Measurements from ENCODE around the gene NT5DC4.
"Not testable (repeated sequence)": the region's sequence is repeated elsewhere in the genome, so short reads cannot be mapped to it uniquely, and the experiment has no call there.

NT5DC4 gene

DNA sequence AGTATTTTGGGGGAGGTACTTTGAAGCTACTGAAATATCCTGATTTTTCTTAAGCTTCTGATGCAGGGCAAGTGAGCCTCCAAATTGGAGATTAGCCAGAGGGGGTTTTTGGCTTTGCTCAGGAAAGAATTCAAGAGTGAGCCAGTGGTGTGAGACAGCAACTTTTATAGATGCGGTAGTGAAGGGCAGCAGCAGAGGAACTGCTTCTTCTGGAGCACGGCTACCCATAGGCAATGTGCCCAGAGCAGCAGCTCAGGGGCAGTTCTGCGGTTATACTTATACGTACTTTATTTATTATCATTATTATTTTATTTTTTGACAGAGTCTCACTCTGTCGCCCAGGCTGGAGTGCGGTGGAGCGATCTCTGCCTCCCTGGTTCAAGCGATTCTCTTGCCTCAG, 19.8 kb upstream of the NT5DC4 start:
- no peak for DNase-seq

DNA sequence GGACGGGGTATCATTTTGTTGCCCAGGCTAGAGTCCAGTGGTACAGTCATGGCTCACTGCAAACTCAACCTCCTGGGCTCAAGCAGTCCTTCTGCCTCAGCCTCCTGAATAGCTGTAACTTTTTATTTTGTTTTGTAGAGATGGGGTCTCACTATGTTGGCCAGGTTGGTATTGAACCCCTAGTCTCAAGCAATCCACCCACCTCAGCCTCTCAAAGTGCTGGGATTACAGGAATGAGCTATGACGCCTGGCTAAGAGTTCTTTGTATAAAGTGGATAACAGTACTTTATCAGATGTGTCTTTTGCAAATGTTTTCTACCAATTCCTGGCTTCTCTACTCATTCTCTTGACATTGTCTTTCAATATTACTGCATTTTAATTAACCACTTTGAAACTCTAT, 17.1 kb upstream of the NT5DC4 start:
- no peak for DNase-seq

DNA sequence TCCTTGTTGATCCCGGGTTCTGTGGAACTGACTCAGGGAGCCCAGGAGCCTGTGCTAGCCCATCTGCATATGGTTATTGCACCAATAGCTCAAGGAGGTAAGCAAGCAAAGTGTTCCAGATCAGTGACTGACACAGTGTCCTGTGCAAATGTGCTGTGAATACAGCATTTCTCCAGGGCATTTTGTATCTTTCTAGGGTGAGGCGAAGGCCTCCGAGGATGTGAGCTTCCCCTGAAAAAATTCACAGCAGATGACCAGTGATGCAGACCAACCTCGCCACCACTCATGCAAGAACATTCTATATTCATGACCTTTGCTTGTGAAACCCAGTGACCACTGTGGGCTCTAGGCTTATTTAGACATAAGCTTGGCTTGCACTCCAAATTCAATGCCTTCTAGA, 15.2 kb upstream of the NT5DC4 start:
- no peak for DNase-seq

DNA sequence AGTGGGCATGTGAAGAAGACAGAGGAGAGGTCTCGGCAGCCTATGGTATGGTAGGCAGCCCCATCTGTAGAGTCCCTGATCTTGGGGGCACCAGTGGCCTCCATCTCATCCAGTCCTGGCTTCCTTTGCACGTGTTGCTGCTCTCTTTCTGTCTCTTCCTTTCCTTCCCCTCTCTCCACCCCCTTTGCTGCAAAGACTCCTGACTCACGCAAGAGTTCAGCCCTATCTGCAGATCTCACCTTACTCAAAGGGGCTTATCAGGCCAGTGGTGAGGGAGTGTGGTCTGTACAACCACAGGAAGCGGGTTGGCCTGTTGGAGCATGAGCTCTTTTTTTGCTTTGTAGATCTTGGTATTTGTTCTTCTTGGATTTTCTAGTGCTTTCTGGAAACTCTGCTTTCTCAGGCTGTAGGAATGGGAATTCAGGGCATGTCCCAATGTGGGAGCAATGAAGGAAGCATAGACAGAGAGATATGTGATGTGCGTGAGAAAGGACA, 14.6 kb upstream of the NT5DC4 start:
- no peak for DNase-seq

DNA sequence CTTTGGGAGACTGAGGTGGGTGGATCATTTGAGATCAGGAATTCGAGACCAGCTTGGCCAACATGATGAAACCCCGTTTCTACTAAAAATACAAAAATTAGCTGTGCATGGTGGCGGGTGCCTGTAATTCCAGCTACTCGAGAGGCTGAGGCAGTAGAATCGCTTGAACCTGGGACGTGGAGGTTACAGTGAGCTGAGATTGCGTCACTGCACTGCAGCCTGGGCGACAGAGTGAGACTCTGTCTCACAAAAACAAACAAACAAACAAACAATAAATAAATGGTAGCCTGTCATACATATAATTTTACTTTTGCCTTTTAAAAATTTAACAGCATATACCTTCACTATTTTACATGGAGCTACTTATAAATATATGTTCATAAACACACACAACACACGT, 13.9 kb upstream of the NT5DC4 start:
- DNase-seq = not testable (repeated sequence)

DNA sequence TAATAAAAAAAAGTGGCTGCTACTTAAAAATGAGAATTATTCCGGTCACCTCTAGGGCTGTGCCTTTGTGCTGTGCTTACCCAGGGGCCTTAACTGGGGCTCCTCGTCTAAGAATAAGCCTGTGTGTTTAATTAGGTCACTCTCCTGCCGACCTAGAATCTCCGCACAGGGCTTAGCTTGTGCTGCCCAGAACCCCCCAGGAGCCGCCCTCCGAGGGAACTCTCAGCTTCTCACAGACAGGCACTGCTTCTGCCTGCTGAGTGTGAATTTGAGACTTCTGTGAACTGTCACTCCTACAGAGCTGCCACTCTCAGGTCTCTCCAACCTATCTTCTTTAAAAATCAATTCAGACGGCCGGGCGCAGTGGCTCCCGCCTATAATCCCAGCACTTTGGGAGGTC, 11.9 kb upstream of the NT5DC4 start:
- DNase-seq = no peak

DNA sequence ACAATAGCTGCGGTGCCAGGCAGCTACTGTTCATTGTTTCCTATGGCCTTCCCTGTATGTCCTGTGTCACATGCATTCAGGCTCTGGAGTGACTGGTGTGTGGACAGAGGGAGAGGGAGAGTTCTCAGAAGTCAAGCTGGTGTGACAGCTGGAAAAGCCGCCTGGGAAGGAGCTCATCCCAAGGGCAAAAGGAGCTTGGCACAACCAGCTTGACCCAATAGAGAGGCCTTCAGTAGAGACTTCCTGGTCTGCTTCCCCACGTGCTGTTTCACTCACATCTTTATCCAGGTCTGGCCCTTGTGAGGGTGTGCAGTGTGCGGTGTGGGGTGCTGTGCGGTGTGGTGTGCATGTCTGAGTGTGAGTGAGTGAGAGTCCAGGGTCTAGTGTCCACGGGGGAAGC, 11.1 kb upstream of the NT5DC4 start:
- no peak for DNase-seq

DNA sequence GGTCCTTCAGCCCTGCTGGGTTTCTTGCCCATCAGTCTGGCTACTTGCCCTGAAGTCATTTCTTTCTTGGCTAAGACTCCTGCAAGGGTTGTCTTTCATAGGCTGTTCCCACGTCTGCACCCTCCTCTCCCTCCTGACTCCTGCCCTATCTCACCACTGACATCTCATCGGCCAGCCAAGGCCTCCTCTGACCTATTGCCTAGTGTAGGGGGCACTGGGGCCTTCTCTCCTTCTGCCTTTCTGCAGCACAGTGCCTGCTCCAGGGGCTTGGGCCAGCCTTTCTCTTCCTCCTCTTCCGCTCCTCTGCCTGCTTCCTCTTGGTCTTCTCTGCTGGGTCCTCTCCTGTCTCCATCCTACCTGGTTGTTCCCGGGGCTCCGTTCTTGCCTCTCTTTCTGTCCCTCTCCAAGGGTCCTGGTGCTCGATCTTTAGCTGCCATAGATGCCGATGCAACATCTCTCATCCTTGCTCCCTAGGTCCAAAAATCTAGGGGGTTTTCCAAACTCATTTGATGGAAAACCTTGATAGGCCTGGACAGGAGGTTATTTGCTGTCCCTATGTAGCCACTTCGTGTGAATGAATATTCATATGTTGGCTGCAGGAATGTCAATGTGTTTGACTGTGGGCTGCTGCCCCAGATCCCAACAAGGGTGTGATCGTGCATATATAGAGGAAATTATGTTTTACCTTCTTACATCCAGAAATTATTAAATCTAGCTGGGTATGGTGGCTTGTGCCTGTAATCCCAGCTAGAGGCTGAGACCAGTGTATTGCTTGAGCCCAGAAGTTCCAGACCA, 9.7 kb upstream of the NT5DC4 start:
- DNase-seq = no peak

DNA sequence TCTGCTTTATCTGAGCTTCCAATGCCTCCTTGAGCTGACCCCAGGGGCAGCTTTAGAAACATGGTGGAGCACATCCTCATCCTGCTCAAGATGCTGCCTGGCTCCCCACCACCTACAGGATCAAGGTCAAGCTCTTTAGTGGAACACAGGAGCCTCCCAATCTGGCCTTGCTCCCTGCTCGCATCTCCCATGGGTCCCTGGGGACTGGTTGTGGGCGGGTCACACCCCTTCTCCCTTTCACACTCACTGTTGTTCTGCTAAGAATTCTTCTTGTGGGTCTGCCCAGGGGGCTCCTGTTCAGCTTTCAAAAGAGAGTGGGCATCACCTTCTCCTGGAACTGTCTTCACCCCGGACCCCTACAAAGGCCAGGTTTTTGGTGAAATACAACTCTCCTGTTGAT, 8.4 kb upstream of the NT5DC4 start:
- DNase-seq = no peak

DNA sequence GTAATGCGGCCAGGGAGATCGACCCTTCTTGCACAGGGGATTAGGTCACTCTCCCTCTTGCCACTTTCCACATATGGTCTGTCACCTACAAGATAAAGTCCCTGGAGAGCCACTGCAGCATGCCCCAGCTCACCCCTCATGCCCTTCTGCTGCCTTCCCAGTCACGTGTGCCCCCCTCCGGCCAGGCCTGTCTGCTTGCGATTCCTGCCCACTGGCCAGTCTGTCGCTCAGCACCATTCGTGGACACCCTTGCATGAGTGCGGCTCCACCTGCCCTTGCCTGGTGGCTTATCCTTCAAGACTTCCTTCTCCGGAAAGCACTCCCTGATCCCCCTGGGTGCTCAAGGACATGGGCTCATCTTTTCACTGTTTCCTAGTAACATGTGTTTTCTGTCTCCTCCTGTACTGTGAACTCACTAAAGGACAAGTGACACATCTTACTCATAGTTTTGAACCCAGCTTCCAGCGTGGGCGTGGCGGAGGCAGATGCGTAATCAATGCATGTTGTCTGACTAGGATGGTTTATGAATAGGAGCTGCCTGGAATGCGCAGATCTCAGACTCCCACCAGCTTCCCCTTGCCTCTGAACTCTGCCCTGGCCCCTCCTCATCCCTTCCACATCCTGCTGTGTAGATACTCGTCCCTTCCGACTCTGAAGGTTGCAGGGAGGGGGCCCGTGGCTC, 7.8 kb upstream of the NT5DC4 start:
- no peak for DNase-seq

DNA sequence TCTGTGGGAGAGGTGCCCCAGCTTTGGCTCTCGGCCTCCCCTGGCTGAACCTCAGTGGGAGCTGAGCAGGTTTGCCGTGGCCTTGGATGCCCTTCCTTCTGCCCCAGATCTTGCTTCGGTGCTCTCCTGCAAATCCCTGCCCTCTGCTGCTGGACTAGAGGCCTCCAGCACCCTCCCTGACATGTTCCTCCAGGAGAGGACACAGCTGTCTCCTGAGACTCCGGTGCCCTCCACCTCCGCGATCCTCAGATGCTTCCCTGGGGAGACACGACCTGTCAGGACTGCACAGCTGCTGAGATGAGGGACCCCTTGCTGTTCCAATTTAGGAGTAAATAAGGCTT, 7.3 kb upstream of the NT5DC4 start:
- no peak for DNase-seq

DNA sequence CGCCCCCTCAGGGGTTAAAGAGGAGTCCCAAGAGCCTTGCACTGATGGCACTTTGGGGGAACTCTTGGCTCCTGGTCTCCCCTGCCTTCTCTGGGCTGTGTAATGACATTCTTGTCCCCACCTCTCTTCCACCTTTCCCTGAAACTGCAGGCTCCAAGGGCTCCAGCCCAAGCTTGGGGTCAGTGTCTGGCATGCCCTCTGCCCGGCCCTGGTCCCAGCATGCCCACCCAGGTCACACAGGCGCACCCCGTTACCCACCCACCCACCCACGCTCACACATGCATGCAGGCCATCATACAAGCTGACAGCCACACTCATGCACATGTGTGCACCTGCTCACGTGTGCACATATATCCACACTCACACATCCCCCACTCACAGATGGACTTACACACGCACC, 6.9 kb upstream of the NT5DC4 start:
- no peak for DNase-seq

DNA sequence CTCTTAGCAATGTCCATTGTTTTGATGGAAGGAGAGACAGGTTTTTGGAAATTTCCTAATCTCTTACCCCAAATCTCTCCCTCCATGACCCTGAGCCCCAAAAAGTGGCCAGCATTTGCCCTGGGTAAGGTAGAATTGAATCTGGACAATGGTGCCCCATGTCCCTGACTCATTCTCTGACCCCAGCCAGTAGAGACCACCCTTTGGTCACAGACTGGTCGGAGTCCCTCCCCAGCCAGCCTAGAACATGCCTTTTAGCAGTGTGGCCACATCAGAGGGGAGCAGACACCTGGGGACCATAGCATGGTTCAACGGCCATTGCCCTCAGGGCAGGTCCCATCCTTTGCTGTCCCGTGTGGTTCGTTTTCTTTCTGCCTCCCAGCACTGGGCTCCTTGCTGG, 6.5 kb upstream of the NT5DC4 start:
- DNase-seq = no peak

DNA sequence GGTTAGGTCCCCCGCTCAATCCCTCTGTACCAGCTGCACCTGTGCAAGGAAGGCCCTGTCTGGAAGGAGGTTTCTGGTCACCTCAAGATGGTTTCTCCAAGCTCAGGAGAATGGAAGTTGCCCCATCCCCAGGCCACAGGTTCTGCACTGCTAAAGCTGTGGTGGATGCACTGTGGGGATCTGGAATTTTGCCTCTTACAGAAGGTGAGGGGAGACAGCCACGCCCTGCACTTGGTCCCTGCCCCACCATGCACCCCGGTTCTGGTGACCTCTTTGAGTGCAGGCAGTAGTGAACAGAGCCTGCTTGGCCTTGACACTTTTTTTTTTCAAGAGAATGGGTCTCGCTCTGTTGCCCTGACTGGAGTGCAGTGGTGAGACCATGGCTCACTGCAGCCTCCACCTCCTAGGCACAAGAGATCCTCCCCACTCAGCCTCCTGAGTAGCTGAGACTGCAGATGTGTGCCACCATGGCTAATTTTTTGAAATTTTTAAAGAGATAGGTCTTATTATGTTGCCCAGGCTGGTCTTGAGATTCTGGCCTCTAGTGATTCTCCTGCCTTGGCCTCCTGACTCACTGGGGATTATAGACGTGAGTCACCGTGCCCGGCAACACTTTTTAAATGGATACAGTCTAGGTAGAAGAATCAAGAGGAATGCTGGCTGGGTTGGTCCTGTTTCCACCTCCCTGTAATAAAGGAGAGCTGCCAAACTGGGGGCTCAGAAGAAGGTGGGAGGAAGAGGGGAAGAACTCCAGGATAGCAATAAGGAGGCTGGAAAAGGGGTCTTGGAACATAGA, 5.8 kb upstream of the NT5DC4 start:
- no peak for DNase-seq

DNA sequence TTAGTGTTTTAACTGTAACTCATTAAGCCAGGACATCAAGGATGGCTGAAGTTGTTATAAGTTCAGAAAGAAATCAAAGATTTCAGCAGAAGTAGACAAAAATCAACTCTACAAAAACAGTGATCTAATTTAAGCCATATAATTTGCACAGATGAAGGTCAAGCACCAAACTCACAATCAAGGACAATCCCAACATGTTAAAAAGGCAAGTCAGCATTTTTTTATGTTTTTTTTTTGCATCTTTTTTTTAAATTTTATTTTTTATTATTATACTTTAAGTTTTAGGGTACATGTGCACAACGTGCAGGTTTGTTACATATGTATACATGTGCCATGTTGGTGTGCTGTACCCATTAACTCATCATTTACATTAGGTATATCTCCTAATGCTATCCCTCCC, 4.7 kb upstream of the NT5DC4 start:
- not testable (repeated sequence) for DNase-seq

DNA sequence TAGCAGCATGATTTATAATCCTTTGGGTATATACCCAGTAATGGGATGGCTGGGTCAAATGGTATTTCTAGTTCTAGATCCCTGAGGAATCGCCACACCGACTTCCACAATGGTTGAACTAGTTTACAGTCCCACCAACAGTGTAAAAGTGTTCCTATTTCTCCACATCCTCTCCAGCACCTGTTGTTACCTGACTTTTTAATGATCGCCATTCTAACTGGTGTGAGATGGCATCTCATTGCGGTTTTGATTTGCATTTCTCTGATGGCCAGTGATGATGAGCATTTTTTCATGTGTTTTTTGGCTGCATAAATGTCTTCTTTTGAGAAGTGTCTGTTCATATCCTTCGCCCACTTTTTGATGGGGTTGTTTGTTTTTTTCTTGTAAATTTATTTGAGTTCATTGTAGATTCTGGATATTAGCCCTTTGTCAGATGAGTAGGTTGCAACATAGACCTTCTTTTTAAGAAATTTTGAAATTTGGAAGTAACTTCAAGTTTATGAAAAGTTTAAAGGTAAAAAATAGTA, 3.9 kb upstream of the NT5DC4 start:
- DNase-seq = not testable (repeated sequence)

DNA sequence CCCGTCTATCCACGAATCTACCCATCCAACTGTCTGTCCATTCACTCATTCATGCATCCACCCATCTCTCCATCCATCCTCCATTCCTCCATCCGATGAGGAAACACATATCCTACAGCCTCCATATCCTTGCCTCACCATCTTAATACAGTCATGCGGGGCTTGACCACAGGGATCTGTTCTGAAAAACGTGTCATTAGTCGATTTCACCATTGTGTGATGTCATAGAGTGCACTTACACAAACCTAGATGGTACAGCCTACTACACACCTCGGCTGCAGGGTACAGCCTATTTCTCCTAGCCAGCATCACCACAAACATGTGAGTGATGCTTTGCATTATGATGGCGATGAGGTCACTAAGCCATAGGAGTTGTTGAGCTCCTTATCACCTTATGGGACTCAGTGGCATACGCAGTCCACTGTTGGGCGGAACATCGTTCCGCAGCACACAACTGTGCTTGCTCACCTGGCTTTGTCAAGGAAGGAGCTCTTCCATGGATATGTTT, 1.9 kb upstream of the NT5DC4 start:
- no peak for DNase-seq

DNA sequence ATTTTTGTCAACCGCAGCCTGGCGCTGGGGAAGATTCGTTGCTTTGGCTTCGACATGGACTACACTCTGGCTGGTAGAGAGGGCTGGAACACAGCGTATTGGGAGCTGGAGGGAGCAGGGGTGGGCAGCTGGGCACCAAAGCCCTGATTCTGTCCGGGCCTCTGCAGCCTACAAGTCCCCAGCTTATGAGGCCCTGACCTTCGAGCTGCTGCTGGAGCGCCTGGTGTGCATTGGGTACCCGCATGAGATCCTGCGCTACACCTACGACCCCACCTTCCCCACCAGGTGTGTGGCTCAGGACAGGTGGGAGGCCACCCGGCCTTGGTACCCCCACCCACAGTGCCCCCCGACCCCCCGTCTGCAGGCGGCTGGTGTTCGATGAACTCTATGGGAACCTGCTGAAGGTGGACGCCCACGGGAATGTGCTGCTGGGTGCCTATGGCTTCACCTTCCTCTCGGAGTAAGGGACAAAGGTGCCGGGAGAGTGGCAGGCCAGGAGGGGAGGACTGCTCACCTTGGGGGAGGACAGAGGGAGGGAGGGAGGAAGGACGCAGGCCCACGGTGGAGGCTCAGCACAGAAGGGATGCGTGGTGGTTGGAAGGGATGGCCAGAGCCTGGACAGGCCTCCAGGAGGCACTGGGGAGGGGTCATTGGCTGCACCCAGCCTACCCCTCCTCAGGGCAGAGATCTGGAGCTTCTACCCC, 1.2 kb downstream of the NT5DC4 start:
- no peak for DNase-seq

DNA sequence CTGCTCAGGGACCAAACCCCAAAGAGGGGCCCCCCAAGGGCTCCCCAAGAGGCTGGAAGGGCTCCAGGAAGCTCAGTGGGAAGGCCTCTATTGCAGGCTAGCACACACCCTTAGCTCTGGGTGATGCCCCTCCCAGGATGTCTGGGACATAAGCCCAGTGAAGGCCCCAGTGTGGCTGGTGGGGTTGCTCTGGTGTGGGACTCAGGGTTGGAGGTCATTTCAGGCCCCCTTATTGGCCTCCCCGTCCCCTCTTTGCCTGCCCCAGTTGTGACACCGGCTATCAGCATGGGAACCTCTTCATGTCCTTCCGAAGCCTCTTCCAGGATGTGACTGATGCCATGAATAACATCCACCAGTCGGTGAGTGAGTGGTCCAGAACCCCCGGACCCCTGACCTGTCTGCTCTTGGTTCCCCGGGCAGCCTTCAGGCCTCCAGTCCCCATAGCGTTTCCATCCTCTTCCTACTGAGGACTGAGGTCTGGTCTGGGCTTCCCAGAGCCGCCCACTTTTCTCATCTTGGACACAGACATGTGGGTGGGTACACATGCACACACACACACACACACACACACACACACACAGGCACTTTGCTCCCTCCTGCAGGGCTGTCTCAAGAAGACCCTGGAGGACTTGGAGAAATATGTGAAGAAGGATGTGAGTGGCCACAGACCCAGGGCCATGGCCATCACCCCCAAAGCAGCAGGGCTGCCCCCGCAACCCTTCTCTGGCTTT, 2.2 kb downstream of the NT5DC4 start:
- DNase-seq = no peak

DNA sequence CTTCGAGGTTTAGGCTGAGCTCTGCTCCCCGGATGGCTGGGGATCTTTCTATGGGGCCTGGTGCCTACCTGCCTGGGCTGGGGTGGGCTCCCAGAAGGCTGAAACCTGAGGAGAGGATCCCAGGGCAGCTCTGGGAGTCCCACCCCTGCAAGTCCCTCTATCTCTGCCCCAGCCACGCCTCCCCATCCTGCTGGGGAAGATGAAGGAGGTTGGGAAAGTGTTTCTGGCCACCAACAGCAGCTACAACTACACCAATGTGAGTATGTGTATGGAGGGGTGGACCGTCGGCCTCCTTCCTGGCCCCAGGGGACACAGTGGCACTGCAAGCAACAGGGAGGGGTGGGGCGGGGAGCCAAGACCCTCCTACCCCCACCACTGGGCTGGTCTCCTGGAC, 2.7 kb downstream of the NT5DC4 start:
- DNase-seq = no peak

DNA sequence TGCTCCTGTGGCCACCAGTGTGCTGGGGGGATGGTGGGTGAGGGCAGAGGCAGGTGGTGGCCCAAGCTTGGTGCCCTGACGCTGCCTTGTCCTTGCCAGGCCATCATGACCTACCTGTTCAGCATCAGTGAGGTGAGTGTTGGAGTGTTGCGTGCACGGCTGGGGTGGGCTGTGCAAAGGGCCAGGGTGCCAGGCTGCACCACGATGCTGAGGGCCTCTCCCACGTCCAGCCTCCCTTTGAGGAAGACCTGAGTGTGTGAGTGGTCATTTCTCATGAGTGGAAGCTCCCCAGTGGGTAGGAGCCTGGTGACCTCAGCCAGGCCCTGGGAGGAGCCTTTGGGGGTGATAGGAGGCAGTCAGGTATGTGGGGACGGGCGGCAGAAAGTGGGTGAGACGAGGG, 3.2 kb downstream of the NT5DC4 start:
- no peak for DNase-seq
